Left ventricle myocardium inferior (tissue), 1 donor: ENCODE data around the gene CNIH2. TPM values are rescaled to one million over a fixed set of nuclear protein-coding genes. Genes with fewer than 3 reads are reported as not detected.
"Not testable (repeated sequence)": the region's sequence is repeated elsewhere in the genome, so short reads cannot be mapped to it uniquely, and the experiment has no call there.

ENCODE experiments used
- DNase-seq: peaks from one replicate; pipeline ENCODE4 v3.0.0-alpha.2; 2020
- H3K27ac ChIP-seq: fragments of 200-600 bp; replicated peaks from 2 replicates; pipeline ENCODE4 v1.8.0; 2021
- H3K27me3 ChIP-seq: fragments of 200-600 bp; 2 replicates; pipeline ENCODE4 v1.8.0; 2021; ENCODE audit warnings: low read depth
- H3K36me3 ChIP-seq: fragments of 200-600 bp; 2 replicates; pipeline ENCODE4 v1.8.0; 2021
- H3K4me1 ChIP-seq: fragments of 200-600 bp; 2 replicates; pipeline ENCODE4 v1.8.0; 2021
- H3K4me3 ChIP-seq: fragments of 200-600 bp; 2 replicates; pipeline ENCODE4 v1.8.0; 2021; ENCODE audit warnings: mild to moderate bottlenecking, moderate library complexity
- H3K9me3 ChIP-seq: fragments of 200-600 bp; replicated peaks from 2 replicates; pipeline ENCODE4 v1.8.0; 2021
- CTCF ChIP-seq: fragments of 200-600 bp; IDR thresholded peaks from 2 replicates; pipeline ENCODE4 v1.8.0; 2021; ENCODE audit warnings: antibody characterized with exemption, mild to moderate bottlenecking, borderline replicate concordance
- intact Hi-C: fragments of 100-400 bp; cut with micrococcal nuclease; formaldehyde crosslinking; loops from one replicate; pipeline ENCODE4 v1.11.0; 2022
- total RNA-seq: library from RNA; stranded (reverse); fragmentation: NEBNext Ultra II Directional; extraction: Animal tissue kit (Norgen Biotek cat#: 25700); gene quantifications from one replicate; pipeline ENCODE4 v1.2.1, GENCODE V29; 2021
- donor health status: DM: no; HTN: yes; CAD: no; lungs with severe emphysema.

Gene CNIH2
- total RNA-seq, 1 donor from 2014 or later: not detected

GRCh38 chr11:66318600-66318970 is 40.6 kb downstream of the CNIH2 start:
- intact Hi-C loops: no loop called here
- Histone ChIP-seq H3K27ac (peak overlapping the region; percentile 92), H3K4me1 (peaks cover 57% of the 10 kb centered on the region), H3K9me3 (no peaks in the 10 kb centered on the region), H3K4me3 (no peak overlapping the region), H3K36me3 (no peaks in the 10 kb centered on the region), H3K27me3 (no peaks in the 10 kb centered on the region)
- DNase-seq: no peak
- no peak for TF ChIP-seq CTCF

- H3K4me1 ChIP-seq: peaks cover 45% of the 10 kb centered on the region
- H3K4me3 ChIP-seq, H3K36me3 ChIP-seq, DNase-seq, H3K9me3 ChIP-seq, intact Hi-C loops, H3K27ac ChIP-seq, H3K27me3 ChIP-seq: not testable (repeated sequence)
These were observed 42.3 kb downstream of the CNIH2 start for GRCh38 chr11:66320289-66320688.

GRCh38 chr11:66320748-66321147 is 42.8 kb downstream of the CNIH2 start:
- not testable (repeated sequence) for DNase-seq
- peaks cover 49% of the 10 kb centered on the region for H3K4me1 ChIP-seq

GRCh38 chr11:66321606-66322005 is 43.6 kb downstream of the CNIH2 start:
- Histone ChIP-seq H3K4me3 (no peak overlapping the region), H3K36me3 (no peaks in the 10 kb centered on the region), H3K27me3 (no peaks in the 10 kb centered on the region), H3K9me3 (no peaks in the 10 kb centered on the region), H3K4me1 (peaks cover 51% of the 10 kb centered on the region), H3K27ac (peak overlapping the region; percentile 53)
- intact Hi-C loops: no loop called here
- no peak for DNase-seq
- no peak for TF ChIP-seq CTCF

More at GRCh38 chr11:66320748-66321147, 42.8 kb downstream of the CNIH2 start:
- intact Hi-C loops, H3K4me3 ChIP-seq, H3K9me3 ChIP-seq, H3K36me3 ChIP-seq, H3K27ac ChIP-seq, H3K27me3 ChIP-seq: not testable (repeated sequence)

GRCh38 chr11:66322732-66323427 is 44.9 kb downstream of the CNIH2 start:
- Histone ChIP-seq H3K4me1 (peaks cover 51% of the 10 kb centered on the region), H3K36me3 (no peaks in the 10 kb centered on the region), H3K9me3 (no peaks in the 10 kb centered on the region), H3K27me3 (no peaks in the 10 kb centered on the region), H3K4me3 (no peak overlapping the region), H3K27ac (peak overlapping the region; percentile 53)
- no peak for TF ChIP-seq CTCF
- peak; percentile 75 for DNase-seq
- intact Hi-C loops: no loop called here

- H3K27ac ChIP-seq: no peak overlapping the region
- no peak overlapping the region for H3K4me3 ChIP-seq
- intact Hi-C loops: no loop called here
- DNase-seq: no peak
- H3K4me1 ChIP-seq: peaks cover 51% of the 10 kb centered on the region
- no peak for TF ChIP-seq CTCF
- H3K36me3 ChIP-seq: no peaks in the 10 kb centered on the region
- no peaks in the 10 kb centered on the region for H3K27me3 ChIP-seq
- H3K9me3 ChIP-seq: no peaks in the 10 kb centered on the region
These were observed 45.7 kb downstream of the CNIH2 start for GRCh38 chr11:66323684-66324083.
